HEK293T (cell line): ENCODE measurements around the gene IRS1.

Experiments used
- CTCF ChIA-PET: fragments of 350-600 bp; formaldehyde crosslinking; extraction: SDS; loops from one replicate; lab custom pipeline; 2021; ENCODE audit warnings: antibody characterized with exemption, inconsistent platforms; lab: Yijun Ruan, JAX
- POLR2A ChIA-PET: fragments of 350-600 bp; formaldehyde crosslinking; extraction: SDS; loops from one replicate; lab custom pipeline; 2020; ENCODE audit warnings: antibody characterized with exemption, inconsistent platforms; lab: Yijun Ruan, JAX
- DNase-seq: peaks from one replicate; pipeline ENCODE4 v3.0.0; 2012; ENCODE audit warnings: mixed read lengths; ENCODE audit errors: extremely low spot score
- ARNT ChIP-seq: fragments of 450-650 bp; IDR thresholded peaks from 2 replicates; pipeline ENCODE4 v1.6.1; 2017; ENCODE audit warnings: mild to moderate bottlenecking
- BHLHE40 ChIP-seq: fragments of 450-650 bp; IDR thresholded peaks from 2 replicates; pipeline ENCODE4 v1.6.1; 2016; ENCODE audit warnings: mild to moderate bottlenecking, moderate library complexity, borderline replicate concordance
- CTBP1 ChIP-seq: fragments of 450-650 bp; IDR thresholded peaks from 2 replicates; pipeline ENCODE4 v1.6.1; 2016; ENCODE audit warnings: borderline replicate concordance
- ELF4 ChIP-seq: fragments of 450-650 bp; IDR thresholded peaks from 2 replicates; pipeline ENCODE4 v1.6.1; 2017; ENCODE audit warnings: antibody characterized with exemption
- FOXA1 ChIP-seq: fragments of 450-650 bp; IDR thresholded peaks from 2 replicates; pipeline ENCODE4 v1.6.1; 2016; ENCODE audit warnings: mild to moderate bottlenecking
- FOXK2 ChIP-seq: fragments of 450-650 bp; IDR thresholded peaks from 2 replicates; pipeline ENCODE4 v1.6.1; 2016; ENCODE audit warnings: mild to moderate bottlenecking
- FOXM1 ChIP-seq: fragments of 450-650 bp; IDR thresholded peaks from 2 replicates; pipeline ENCODE4 v1.6.1; 2017; ENCODE audit warnings: mild to moderate bottlenecking, borderline replicate concordance
- HDGF ChIP-seq: fragments of 450-650 bp; IDR thresholded peaks from 2 replicates; pipeline ENCODE4 v1.6.1; 2017; ENCODE audit warnings: antibody characterized with exemption, borderline replicate concordance
- L3MBTL2 ChIP-seq: fragments of 450-650 bp; conservative IDR thresholded peaks from 2 replicates; pipeline ENCODE4 v1.6.1; 2016; ENCODE audit warnings: mild to moderate bottlenecking
- LEF1 ChIP-seq: fragments of 450-650 bp; IDR thresholded peaks from 2 replicates; pipeline ENCODE4 v1.6.1; 2017; ENCODE audit warnings: mild to moderate bottlenecking, borderline replicate concordance
- NFRKB ChIP-seq: fragments of 450-650 bp; IDR thresholded peaks from 2 replicates; pipeline ENCODE4 v1.6.1; 2016; ENCODE audit warnings: mild to moderate bottlenecking, moderate library complexity
- PKNOX1 ChIP-seq: fragments of 450-650 bp; IDR thresholded peaks from 2 replicates; pipeline ENCODE4 v1.6.1; 2016
- SP1 ChIP-seq: fragments of 450-650 bp; IDR thresholded peaks from 2 replicates; pipeline ENCODE4 v1.6.1; 2017
- SUZ12 ChIP-seq: fragments of 450-650 bp; IDR thresholded peaks from 2 replicates; pipeline ENCODE4 v1.6.1; 2016; ENCODE audit warnings: mild to moderate bottlenecking
- TARDBP ChIP-seq: fragments of 450-650 bp; IDR thresholded peaks from 2 replicates; pipeline ENCODE4 v1.6.1; 2016
- ZNF384 ChIP-seq: fragments of 450-650 bp; IDR thresholded peaks from 2 replicates; pipeline ENCODE4 v1.6.1; 2016

The IRS1 gene

DNA sequence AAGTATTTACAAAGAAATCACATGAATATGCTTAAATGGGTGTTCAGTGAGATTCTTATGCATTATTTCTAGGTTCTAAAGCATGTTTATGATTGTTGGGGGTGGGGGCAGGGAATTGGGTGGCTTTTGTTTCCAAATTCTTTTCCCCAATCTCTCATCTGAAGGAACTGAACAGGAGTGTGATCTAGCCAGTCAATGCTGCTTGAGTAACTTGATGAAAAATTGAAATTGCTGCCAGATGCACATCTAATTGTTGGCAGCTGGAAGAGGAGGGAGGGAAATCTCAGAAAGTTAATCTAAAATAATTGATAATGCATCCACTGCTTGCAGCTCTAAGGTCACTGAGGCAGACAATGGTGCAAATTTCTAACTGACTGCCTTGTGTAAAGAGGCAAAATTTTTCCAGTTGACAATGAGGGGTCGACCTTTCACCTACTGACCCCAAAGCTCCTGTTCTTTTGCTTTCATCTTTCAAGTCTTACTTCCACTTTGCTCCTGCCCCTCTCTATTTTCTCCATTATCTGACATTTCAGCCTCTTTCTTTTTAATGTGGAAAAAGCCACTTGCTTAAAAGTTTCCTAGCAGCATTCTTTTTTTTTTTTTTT, 53.3 kb downstream of the IRS1 start:
- no peak for TF ChIP-seq CTBP1
- no peak for TF ChIP-seq ZNF384
- no peak for TF ChIP-seq ARNT
- no peak for TF ChIP-seq LEF1
- TF ChIP-seq PKNOX1 = no peak
- TF ChIP-seq FOXM1 = no peak
- TF ChIP-seq SUZ12 = no peak
- CTCF ChIA-PET = no interaction called here
- POLR2A ChIA-PET = no interaction called here
- no peak for DNase-seq

DNA sequence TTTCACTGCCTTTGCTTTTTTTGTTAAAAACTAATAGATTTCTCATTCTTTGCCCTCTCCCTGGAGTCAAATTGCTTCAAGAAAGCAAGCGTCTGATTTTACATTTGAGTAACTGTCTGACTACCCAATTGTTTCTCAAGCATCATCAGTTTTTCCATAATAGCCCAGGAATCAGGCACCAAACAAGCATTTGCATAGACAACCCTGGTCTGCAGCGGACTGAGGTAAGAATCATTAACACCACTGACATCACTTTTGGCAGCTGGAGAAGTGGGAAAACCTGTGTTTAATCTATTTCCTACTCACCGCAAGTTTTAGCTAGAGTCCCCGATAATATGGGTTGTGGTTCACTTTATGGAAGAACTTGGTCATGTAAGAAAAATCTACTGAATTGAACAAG, 55.7 kb downstream of the IRS1 start:
- ChIA-PET POLR2A (no interaction called here), CTCF (no interaction called here)
- DNase-seq = no peak
- TF ChIP-seq SUZ12 (no peak), NFRKB (no peak), L3MBTL2 (no peak), ZNF384 (no peak), FOXK2 (no peak), PKNOX1 (no peak), FOXM1 (no peak), HDGF (no peak), CTBP1 (no peak), SP1 (no peak), ELF4 (no peak), LEF1 (no peak), ARNT (no peak), TARDBP (no peak), BHLHE40 (no peak), FOXA1 (no peak)

GRCh38 chr2:226742347-226742746, 57.3 kb downstream of the IRS1 start:
- CTCF ChIA-PET = interaction anchor here (0.5 to 0.6 kb wide), 2 partner anchors 9 to 43 kb away, joined by 3 read pairs; no protein-coding TSS in a partner anchor
- DNase-seq = no peak
- no peak for TF ChIP-seq PKNOX1
- no peak for TF ChIP-seq FOXM1
- no peak for TF ChIP-seq FOXK2
- TF ChIP-seq NFRKB = no peak
- TF ChIP-seq FOXA1 = no peak
- no peak for TF ChIP-seq ARNT
- no peak for TF ChIP-seq ZNF384
- TF ChIP-seq CTBP1 = no peak
- no peak for TF ChIP-seq ELF4
- no peak for TF ChIP-seq SUZ12
- TF ChIP-seq SP1 = no peak
- TF ChIP-seq HDGF = no peak
- POLR2A ChIA-PET = no interaction called here

- ChIA-PET POLR2A (no interaction called here), CTCF (no interaction called here)
- TF ChIP-seq BHLHE40 = no peak
- no peak for TF ChIP-seq SP1
- TF ChIP-seq L3MBTL2 = no peak
- no peak for TF ChIP-seq CTBP1
- no peak for TF ChIP-seq ELF4
- no peak for TF ChIP-seq FOXM1
- TF ChIP-seq FOXK2 = no peak
- TF ChIP-seq PKNOX1 = no peak
- no peak for TF ChIP-seq TARDBP
- TF ChIP-seq NFRKB = no peak
- TF ChIP-seq ARNT = no peak
- no peak for TF ChIP-seq FOXA1
- no peak for TF ChIP-seq SUZ12
- no peak for DNase-seq
Observed at GRCh38 chr2:226740039-226740648, 59.5 kb downstream of the IRS1 start.

- POLR2A ChIA-PET = no interaction called here
- CTCF ChIA-PET = interaction anchor here (0.6 kb wide), 1 partner anchor 12 kb away, joined by 4 read pairs; no protein-coding TSS in a partner anchor
- TF ChIP-seq HDGF (no peak), CTBP1 (no peak), NFRKB (no peak), ZNF384 (no peak), LEF1 (no peak), SP1 (no peak), ARNT (no peak), FOXK2 (no peak)
- no peak for DNase-seq
Observed at GRCh38 chr2:226739545-226740030, 60.0 kb downstream of the IRS1 start.
